Glutamatergic neuron (in vitro differentiated cells): ENCODE measurements around the gene OR1C1. TPM values are rescaled to one million over a fixed set of nuclear protein-coding genes. Genes with fewer than 3 reads are reported as not detected.
"Not testable (repeated sequence)": the region's sequence is repeated elsewhere in the genome, so short reads cannot be mapped to it uniquely, and the experiment has no call there.

ENCODE experiments used
- DNase-seq: peaks from one replicate; pipeline ENCODE4 v3.0.0; 2022
- H3K27ac Mint-ChIP-seq: one replicate; pipeline ENCODE4 v1.8.0; 2020; ENCODE audit warnings: mild to moderate bottlenecking, mixed read lengths, inconsistent platforms; ENCODE audit not compliant: unreplicated experiment
- H3K27me3 Mint-ChIP-seq: one replicate; pipeline ENCODE4 v1.8.0; 2020; ENCODE audit warnings: mild to moderate bottlenecking, moderate library complexity, mixed read lengths, inconsistent platforms; ENCODE audit not compliant: unreplicated experiment
- H3K36me3 Mint-ChIP-seq: one replicate; pipeline ENCODE4 v1.8.0; 2020; ENCODE audit warnings: mild to moderate bottlenecking, mixed read lengths, inconsistent platforms; ENCODE audit not compliant: unreplicated experiment
- H3K4me1 Mint-ChIP-seq: one replicate; pipeline ENCODE4 v1.8.0; 2020; ENCODE audit warnings: mild to moderate bottlenecking, low read depth, mixed read lengths, inconsistent platforms; ENCODE audit not compliant: unreplicated experiment
- H3K4me3 Mint-ChIP-seq: one replicate; pipeline ENCODE4 v1.8.0; 2020; ENCODE audit warnings: mild to moderate bottlenecking, mixed read lengths, inconsistent platforms; ENCODE audit not compliant: unreplicated experiment
- H3K9me3 Mint-ChIP-seq: one replicate; pipeline ENCODE4 v1.8.0; 2020; ENCODE audit warnings: mild to moderate bottlenecking, moderate library complexity, mixed read lengths, inconsistent platforms; ENCODE audit not compliant: unreplicated experiment
- CTCF ChIP-seq: fragments of 200-600 bp; sonication (generic); IDR thresholded peaks from one replicate; pipeline ENCODE4 v1.5.0; 2021; ENCODE audit not compliant: partially characterized antibody, unreplicated experiment
- long read RNA-seq: library from polyadenylated mRNA; unstranded; transcript quantifications from one replicate; pipeline ENCODE4 v2.0.0, GENCODE V29; 2020; ENCODE audit not compliant: unreplicated experiment
- total RNA-seq: library from RNA; stranded (reverse); fragmentation: NEBNext Ultra II Directional; extraction: Animal tissue kit (Norgen Biotek cat#: 25700); gene quantifications from one replicate; pipeline ENCODE4 v1.2.1, GENCODE V29; 2021; ENCODE audit not compliant: unreplicated experiment

OR1C1 gene
- not detected for total RNA-seq
- long read RNA-seq = 0 reads

- Mint-ChIP-seq H3K27me3 (peaks cover 3% of the 10 kb centered on the region), H3K9me3 (no peaks in the 10 kb centered on the region), H3K4me3 (no peak within 1 kb of the TSS), H3K27ac (no peak within 1 kb of the TSS), H3K4me1 (no peaks in the 10 kb centered on the region), H3K36me3 (no peaks in the 10 kb centered on the region)
- DNase-seq = no peak
- TF ChIP-seq CTCF = no peak
Measured at GRCh38 chr1:247760456-247760855, at the start of gene OR1C1. TSS of gene OR1C1 (minus strand) at chr1:247760556. CDS start at chr1:247758406, 2,150 bp downstream.

GRCh38 chr1:247797518-247797917, 37.2 kb upstream of the OR1C1 start:
- Mint-ChIP-seq H3K27me3 (no peaks in the 10 kb centered on the region), H3K9me3 (peaks cover 2% of the 10 kb centered on the region), H3K4me1 (no peaks in the 10 kb centered on the region), H3K27ac (no peak overlapping the region), H3K36me3 (no peaks in the 10 kb centered on the region), H3K4me3 (no peak overlapping the region)
- no peak for DNase-seq
- TF ChIP-seq CTCF = no peak

- no peaks in the 10 kb centered on the region for H3K36me3 Mint-ChIP-seq
- no peaks in the 10 kb centered on the region for H3K27me3 Mint-ChIP-seq
- H3K4me3 Mint-ChIP-seq = no peak overlapping the region
- no peak for TF ChIP-seq CTCF
- H3K27ac Mint-ChIP-seq = no peak overlapping the region
- DNase-seq = no peak
- H3K9me3 Mint-ChIP-seq = no peaks in the 10 kb centered on the region
- H3K4me1 Mint-ChIP-seq = no peaks in the 10 kb centered on the region
Measured at GRCh38 chr1:247769603-247770002, 9.2 kb upstream of the OR1C1 start.

GRCh38 chr1:247754311-247754710, 6.0 kb downstream of the OR1C1 start:
- H3K27me3 Mint-ChIP-seq, H3K4me1 Mint-ChIP-seq, H3K27ac Mint-ChIP-seq, DNase-seq, H3K36me3 Mint-ChIP-seq, H3K9me3 Mint-ChIP-seq, H3K4me3 Mint-ChIP-seq: not testable (repeated sequence)

GRCh38 chr1:247749870-247750269, 10.5 kb downstream of the OR1C1 start:
- Mint-ChIP-seq H3K4me1 (no peaks in the 10 kb centered on the region), H3K9me3 (peaks cover 3% of the 10 kb centered on the region), H3K4me3 (no peak overlapping the region), H3K27ac (no peak overlapping the region), H3K36me3 (peaks cover 7% of the 10 kb centered on the region), H3K27me3 (no peaks in the 10 kb centered on the region)
- DNase-seq = no peak
- TF ChIP-seq CTCF = no peak

GRCh38 chr1:247748041-247748440, 12.3 kb downstream of the OR1C1 start, which contains the start of gene OR14A2:
TSS of gene OR14A2 (minus strand) at chr1:247748141.
- peaks cover 3% of the 10 kb centered on the region for H3K9me3 Mint-ChIP-seq
- peaks cover 7% of the 10 kb centered on the region for H3K36me3 Mint-ChIP-seq
- DNase-seq = no peak
- TF ChIP-seq CTCF = no peak
- no peak within 1 kb of the TSS for H3K4me3 Mint-ChIP-seq
- no peaks in the 10 kb centered on the region for H3K4me1 Mint-ChIP-seq
- no peak within 1 kb of the TSS for H3K27ac Mint-ChIP-seq
- no peaks in the 10 kb centered on the region for H3K27me3 Mint-ChIP-seq
